GM23248 (cell line): ENCODE results near the gene PDK1.

Experiments
- EZH2 ChIP-seq: fragments of 200-600 bp; sonication (generic); IDR thresholded peaks from 2 replicates; pipeline ENCODE4 v1.6.1; 2018; ENCODE audit warnings: antibody characterized with exemption, mild to moderate bottlenecking; ENCODE audit not compliant: insufficient read depth, poor library complexity, severe bottlenecking
- EZH2phosphoT487 ChIP-seq: fragments of 200-600 bp; sonication (generic); IDR thresholded peaks from 2 replicates; pipeline ENCODE4 v1.6.1; 2018; ENCODE audit warnings: antibody characterized with exemption, moderate library complexity, mild to moderate bottlenecking, low read depth; ENCODE audit not compliant: insufficient read depth

GRCh38 chr2:172510548-172510947, 45.3 kb upstream of the PDK1 start:
- TF ChIP-seq EZH2phosphoT487: no peak
- no peak for TF ChIP-seq EZH2
